ENCODE measurements around the gene P2RX4.
"Not testable (repeated sequence)": the region's sequence is repeated elsewhere in the genome, so short reads cannot be mapped to it uniquely, and the experiment has no call there.

P2RX4 gene

DNA sequence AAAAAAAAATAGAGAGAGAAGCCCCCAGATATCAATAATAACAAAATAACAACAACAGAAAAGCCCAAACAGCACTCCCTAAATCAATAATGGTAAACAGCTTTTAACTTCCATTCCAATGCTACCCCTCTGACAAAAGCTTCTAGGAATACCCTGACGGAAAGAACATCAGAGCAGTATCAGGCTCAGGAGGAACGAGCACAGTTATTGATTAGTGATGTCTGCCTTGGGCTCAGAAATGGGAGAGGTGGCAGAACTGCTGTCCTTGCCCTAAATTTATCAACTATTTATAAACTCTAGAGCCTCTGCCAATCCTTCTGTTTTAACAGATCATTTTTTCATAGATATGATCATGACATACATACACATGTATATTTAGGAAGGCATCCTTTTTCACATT, 41.9 kb downstream of the P2RX4 start:
- Mint-ChIP-seq H3K9me3 (no peaks in the 10 kb centered on the region), H3K27ac (no peak overlapping the region), H3K36me3 (peaks cover 56% of the 10 kb centered on the region), H3K4me1 (peaks cover 2% of the 10 kb centered on the region), H3K27me3 (no peaks in the 10 kb centered on the region), H3K4me3 (no peak overlapping the region)
- CTCF ChIA-PET = no interaction called here
- DNase-seq = no peak

DNA sequence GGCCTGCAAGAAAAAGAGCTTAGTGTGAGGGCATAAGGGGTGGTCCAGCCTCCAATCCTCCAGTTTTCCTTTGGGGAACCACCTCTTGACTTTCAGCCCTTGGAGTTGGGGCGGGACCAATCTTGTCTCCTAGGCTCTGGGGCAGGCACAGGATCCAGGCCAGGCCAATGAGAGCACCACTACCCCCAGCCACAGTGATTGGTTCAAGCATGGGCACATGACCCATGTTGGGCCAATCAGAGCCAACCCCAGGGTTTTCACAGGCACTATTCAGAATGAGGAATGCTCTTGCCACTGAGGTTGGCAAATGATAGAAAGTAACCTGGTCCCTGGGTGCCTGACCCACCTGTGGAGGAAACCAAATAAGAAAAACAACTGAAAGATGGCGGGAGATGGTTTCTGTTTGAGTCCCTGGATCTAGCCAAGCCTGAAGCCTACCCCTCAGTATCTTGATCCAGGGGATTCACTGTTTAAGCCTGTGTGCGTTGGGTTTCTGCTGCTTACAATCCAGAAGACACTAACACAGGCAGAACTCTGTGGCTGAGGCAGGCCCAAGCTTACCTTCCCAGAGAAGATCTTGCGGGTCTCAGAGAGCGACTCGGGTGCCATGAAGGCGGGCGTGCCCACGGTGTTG, 42.9 kb downstream of the P2RX4 start:
- H3K4me3 Mint-ChIP-seq = no peak overlapping the region
- no peak overlapping the region for H3K27ac Mint-ChIP-seq
- CTCF ChIA-PET = no interaction called here
- no peaks in the 10 kb centered on the region for H3K4me1 Mint-ChIP-seq
- DNase-seq = no peak
- no peaks in the 10 kb centered on the region for H3K27me3 Mint-ChIP-seq
- no peaks in the 10 kb centered on the region for H3K9me3 Mint-ChIP-seq
- H3K36me3 Mint-ChIP-seq = peaks cover 57% of the 10 kb centered on the region

DNA sequence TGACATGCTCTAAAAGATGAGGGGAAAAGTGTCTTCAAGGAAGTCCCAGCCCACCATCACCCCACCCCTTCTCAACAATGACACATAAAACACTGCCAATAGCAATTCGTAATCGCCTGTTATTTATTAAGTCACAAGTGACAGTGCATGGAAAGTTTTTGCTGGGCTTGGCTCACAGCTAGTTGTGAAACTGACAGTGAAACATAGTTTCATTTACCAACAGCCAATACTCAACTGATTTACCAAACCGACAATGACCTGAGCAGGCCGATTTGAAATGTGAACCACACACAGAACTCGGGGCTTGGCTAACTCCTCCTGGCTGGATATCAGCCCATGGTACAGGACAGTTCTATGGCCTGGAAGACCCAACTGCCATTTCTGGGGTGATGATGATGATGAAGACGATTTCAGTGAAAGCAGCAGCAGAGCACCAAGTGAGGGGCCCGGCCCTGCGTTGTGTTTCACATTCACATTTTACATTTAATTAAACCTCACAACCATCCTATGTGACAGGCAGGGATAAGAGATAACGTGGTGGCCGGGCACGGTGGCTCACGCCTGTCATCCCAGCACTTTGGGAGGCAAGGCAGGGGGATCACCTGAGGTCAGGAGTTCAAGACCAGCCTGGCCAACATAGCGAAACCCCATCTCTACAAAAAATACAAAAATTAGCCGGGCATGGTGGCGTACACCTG, 43.9 kb downstream of the P2RX4 start:
- Mint-ChIP-seq H3K36me3 (peaks cover 56% of the 10 kb centered on the region), H3K4me3 (no peak overlapping the region), H3K4me1 (no peaks in the 10 kb centered on the region), H3K27me3 (no peaks in the 10 kb centered on the region), H3K27ac (no peak overlapping the region), H3K9me3 (no peaks in the 10 kb centered on the region)
- CTCF ChIA-PET = no interaction called here
- no peak for DNase-seq

DNA sequence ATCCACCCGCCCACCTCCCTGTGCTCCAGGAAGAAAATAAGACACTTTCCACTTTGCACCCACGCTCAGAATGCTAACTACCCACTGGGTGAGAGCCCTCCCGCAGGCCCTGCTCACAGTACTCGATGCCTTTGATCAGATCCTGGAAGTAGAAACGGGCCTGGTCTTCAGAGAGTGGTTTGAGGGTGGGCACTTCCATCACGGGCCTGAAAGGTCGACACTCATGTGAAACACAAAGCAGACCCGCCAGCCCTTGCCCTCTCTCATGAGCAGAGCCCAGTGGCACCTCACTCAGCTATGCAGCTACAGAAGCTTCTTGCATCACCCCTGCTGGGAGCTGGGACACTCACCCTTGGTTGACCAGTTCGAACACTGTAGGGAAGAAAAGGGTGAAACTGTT, 45.5 kb downstream of the P2RX4 start:
- CTCF ChIA-PET = no interaction called here
- DNase-seq = peak; percentile 34
- H3K27ac Mint-ChIP-seq = no peak overlapping the region
- no peak overlapping the region for H3K4me3 Mint-ChIP-seq
- peaks cover 63% of the 10 kb centered on the region for H3K36me3 Mint-ChIP-seq
- H3K9me3 Mint-ChIP-seq = no peaks in the 10 kb centered on the region
- H3K27me3 Mint-ChIP-seq = no peaks in the 10 kb centered on the region
- no peaks in the 10 kb centered on the region for H3K4me1 Mint-ChIP-seq

DNA sequence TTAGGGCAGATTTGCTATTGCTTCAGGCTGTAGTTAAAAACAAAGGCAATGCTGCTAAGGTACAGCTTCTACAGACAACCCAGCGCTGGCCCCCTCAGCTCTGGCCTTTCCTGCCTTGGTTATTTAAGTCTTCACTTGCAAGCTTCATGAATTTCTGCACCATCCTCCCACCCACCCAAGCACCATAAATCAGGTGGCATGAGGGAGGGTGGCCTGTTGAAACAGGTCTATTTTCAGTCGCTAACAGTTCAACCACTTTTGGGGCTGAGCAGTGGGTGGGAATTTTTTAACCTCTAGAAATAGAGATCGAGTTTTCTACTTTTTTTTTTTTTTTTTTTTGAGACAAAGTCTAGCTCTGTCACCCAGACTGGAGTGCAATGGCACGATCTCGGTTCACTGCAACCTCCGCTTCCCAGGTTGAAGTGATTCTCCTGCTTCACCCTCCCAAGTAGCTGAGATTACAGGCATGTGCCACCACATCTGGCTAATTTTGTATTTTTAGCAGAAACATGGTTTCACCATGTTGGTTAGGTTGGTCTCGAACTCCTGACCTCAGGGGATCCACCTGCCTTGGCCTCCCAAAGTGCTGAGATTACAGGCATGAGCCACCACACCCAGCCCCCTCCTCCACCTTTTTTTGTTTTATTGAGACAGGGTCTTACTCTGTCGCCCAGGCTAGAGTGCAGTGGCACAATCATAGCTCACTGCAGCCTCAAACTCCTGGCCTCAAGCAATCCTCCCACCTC, 47.9 kb downstream of the P2RX4 start:
- H3K27ac Mint-ChIP-seq, H3K27me3 Mint-ChIP-seq, H3K4me3 Mint-ChIP-seq, H3K4me1 Mint-ChIP-seq, H3K9me3 Mint-ChIP-seq, DNase-seq: not testable (repeated sequence)
- CTCF ChIA-PET = interaction anchor here (0.7 kb wide), 1 partner anchor 198 kb away, joined by 3 read pairs; no protein-coding TSS in a partner anchor
- peaks cover 63% of the 10 kb centered on the region for H3K36me3 Mint-ChIP-seq

DNA sequence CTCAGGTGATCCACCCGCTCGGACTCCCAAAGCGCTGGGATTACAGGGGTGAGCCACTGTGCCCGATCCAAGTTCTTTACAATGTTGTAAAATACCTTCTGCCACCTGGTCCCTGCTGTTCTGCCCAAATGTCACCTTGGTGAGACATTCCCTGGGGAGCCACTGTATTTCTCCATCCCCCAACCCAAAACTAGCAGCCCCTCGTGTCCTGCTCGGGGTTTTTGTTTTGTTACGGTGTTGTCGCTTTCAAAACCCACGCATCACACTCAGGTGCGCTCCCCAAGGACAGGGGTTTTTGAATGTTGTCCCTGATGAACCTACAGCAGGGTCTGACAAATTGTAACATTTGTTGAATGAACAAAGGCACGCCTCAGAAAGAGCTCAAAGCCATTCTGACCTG, 49.1 kb downstream of the P2RX4 start:
- CTCF ChIA-PET = no interaction called here
- Mint-ChIP-seq H3K36me3 (peaks cover 55% of the 10 kb centered on the region), H3K9me3 (no peaks in the 10 kb centered on the region)

DNA sequence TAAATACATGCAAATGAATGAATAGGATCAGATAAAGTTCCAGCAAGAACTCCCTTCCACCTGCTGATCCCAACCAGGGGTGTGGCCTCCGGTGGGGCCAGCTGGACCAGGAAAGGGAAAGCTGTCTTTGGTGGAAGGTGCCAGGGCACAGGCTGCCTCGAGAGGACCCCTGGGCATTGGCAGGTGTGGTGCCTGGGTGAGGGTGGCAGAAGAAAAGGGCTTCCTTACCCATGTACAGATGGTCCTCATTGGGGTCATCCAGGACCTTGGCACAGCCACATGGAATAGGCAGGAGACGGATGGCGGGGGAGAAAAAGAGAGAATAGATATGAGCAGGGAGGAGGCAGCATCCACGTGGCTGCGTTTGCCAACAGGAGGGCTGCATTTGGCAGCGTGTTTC, 50.2 kb downstream of the P2RX4 start:
- Mint-ChIP-seq H3K27ac (no peak overlapping the region), H3K4me3 (no peak overlapping the region), H3K36me3 (peaks cover 50% of the 10 kb centered on the region), H3K9me3 (no peaks in the 10 kb centered on the region), H3K4me1 (no peaks in the 10 kb centered on the region), H3K27me3 (no peaks in the 10 kb centered on the region)
- DNase-seq = no peak
- CTCF ChIA-PET = no interaction called here

More for the DNA sequence above, 49.1 kb downstream of the P2RX4 start:
- no peak for DNase-seq
- Mint-ChIP-seq H3K4me3 (no peak overlapping the region), H3K27me3 (no peaks in the 10 kb centered on the region), H3K4me1 (no peaks in the 10 kb centered on the region), H3K27ac (no peak overlapping the region)

DNA sequence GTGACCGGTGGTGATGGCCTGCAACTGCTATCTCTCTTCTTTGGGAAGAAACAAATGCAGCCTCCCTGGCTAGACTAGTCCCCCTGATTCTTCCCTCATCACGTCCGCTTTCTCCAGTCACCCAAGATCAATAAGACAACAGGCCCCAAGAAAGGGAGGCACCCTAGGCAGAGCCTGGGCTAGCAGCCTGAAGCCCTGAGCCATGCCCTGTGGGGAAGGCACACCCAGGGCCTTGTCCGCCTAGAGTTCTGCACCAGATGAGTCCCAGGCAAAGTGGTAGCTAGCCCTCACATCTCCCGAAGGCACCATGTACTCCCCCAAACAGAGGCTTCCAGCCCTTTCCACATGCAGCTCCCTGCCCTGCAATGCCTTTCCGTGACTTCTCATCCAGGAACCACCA, 51.5 kb downstream of the P2RX4 start:
- Mint-ChIP-seq H3K9me3 (no peaks in the 10 kb centered on the region), H3K4me3 (no peak overlapping the region), H3K4me1 (no peaks in the 10 kb centered on the region), H3K36me3 (peaks cover 50% of the 10 kb centered on the region), H3K27ac (peak overlapping the region; percentile 47), H3K27me3 (no peaks in the 10 kb centered on the region)
- no peak for DNase-seq
- CTCF ChIA-PET = no interaction called here

DNA sequence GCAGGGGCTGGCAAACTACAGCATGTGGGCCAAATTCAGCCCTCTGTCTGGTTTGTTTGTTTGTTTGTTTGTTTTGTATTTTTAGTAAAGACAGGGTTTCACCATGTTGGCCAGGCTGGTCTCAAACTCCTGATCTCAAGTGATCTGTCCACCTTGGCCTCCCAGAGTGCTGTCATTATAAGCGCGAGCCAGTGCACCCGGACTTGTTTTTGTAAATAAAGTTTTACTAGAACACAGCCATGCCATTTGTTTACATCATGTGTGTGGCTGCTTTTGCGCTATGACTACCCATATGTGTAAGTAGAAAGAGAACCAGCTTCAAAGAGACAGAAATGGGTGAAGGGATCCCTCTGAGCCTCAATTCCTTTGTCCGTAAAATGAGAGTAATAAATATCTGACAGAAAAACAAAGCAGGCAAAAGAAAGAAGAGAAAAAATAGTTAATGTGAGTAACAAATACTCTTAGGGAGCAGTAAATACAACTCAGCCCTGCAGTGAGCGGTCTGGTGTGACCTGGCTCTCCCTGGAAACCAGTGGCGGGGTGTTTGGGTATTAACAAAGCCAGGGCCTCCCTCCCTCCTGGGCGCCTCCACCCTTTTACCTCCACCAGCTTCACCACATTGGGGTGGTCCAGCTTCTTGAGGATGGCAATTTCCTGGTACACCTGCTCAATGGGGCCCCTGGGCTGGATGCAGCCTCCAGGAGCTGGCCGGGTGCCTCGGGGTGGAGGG, 53.4 kb downstream of the P2RX4 start:
- Mint-ChIP-seq H3K27me3 (no peaks in the 10 kb centered on the region), H3K9me3 (no peaks in the 10 kb centered on the region), H3K4me1 (no peaks in the 10 kb centered on the region), H3K36me3 (peaks cover 48% of the 10 kb centered on the region), H3K27ac (no peak overlapping the region), H3K4me3 (no peak overlapping the region)
- DNase-seq = no peak
- CTCF ChIA-PET = no interaction called here

DNA sequence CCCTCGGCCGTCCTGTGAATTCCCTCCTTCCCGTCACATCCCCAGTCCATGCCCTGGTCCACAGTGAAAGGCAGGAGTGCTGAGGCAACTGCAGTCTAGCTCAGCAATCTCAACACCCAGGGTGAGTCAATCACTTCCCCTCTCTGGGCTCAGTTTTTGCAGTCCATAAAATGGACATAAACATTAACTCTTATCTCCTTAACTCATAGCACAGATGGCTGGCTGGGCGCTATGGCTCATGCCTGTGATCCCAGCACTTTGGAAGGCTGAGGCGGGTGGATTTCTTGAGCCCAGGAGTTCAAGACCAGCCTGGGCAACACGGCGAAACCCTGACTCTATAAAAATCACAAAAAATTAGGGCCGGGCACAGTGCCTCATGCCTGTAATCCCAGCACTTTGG, 54.2 kb downstream of the P2RX4 start:
- CTCF ChIA-PET = no interaction called here
- H3K4me3 Mint-ChIP-seq = no peak overlapping the region
- H3K9me3 Mint-ChIP-seq = no peaks in the 10 kb centered on the region
- H3K4me1 Mint-ChIP-seq = no peaks in the 10 kb centered on the region
- H3K27me3 Mint-ChIP-seq = no peaks in the 10 kb centered on the region
- H3K36me3 Mint-ChIP-seq = peaks cover 47% of the 10 kb centered on the region
- H3K27ac Mint-ChIP-seq = no peak overlapping the region
- DNase-seq = no peak

DNA sequence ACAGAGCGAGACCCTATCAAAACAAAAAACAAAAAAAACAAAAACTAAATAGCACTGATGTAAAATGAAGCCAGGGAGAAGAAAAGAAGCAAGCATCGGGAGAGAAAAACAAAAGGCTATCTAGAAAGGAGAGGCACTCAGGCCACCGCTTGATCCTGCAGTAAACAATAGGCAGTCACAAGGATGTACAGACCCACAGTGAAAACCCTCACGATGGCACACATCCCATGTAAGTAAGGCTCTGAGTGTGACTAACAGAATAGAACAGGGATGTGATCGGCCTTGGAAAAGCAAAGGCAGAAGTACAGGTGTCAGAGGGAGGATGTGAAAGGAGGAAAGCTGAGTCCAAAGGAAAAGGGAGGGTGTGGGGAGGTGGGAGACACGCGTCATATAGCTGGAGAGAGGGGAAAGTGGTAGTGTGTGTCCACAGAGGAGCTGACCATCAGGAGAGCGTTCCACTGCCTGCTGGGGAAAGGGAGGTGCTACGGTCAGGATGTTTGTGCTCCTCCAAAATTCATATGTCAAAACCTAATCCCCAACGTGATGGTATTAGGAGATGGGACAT, 55.1 kb downstream of the P2RX4 start:
- Mint-ChIP-seq H3K9me3 (no peaks in the 10 kb centered on the region), H3K4me1 (no peaks in the 10 kb centered on the region), H3K27me3 (no peaks in the 10 kb centered on the region), H3K27ac (peak overlapping the region; percentile 65), H3K4me3 (no peak overlapping the region), H3K36me3 (peaks cover 45% of the 10 kb centered on the region)
- CTCF ChIA-PET = no interaction called here
- DNase-seq = no peak

DNA sequence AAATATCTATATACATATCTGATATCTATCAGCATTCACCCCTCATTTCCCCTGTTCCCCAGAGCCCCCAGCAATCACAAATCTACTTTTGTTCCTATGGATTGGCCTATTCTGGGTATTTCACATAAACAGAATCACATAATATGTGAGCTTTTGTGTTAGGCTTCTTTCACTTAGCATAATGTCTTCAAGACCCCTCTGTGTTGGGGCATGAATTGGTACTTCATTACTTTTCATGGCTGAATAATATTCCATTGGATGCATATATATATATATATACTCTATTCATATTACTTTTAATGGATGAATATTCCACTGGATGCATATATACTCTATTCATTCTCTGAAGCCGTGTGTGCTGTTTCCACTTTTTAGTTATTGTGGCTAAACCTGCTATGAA, 57.9 kb downstream of the P2RX4 start:
- DNase-seq = no peak
- Mint-ChIP-seq H3K27me3 (no peaks in the 10 kb centered on the region), H3K9me3 (no peaks in the 10 kb centered on the region), H3K4me1 (no peaks in the 10 kb centered on the region), H3K36me3 (peaks cover 33% of the 10 kb centered on the region), H3K4me3 (no peak overlapping the region), H3K27ac (no peak overlapping the region)
- CTCF ChIA-PET = no interaction called here

DNA sequence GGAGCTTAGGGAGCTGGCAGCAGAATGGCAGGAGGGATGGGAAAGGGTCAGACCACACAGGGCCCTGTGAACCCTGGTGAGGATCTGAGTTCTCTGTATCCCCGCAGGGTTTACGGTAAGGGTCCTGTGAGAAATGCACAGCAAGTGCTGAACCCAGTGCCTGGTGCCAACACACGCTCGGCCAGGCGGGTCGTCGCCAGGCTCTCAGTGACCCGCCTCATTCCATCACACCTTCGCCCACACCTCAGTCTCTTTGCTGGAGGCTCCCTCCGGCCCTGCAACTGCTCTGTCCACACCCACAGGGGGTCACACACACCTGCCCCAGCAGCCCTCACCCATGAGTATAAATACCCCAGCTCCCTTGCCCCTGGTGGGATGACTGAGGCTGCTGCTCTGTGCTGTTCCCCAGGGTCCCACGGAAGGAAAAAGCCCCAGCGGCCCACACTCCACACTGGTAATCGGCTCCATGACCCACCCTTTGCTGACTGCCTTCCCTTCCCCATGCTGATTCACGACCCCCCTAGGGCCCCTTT, 63.5 kb downstream of the P2RX4 start:
- DNase-seq = no peak
- H3K27ac Mint-ChIP-seq = no peak overlapping the region
- H3K27me3 Mint-ChIP-seq = no peaks in the 10 kb centered on the region
- no peaks in the 10 kb centered on the region for H3K9me3 Mint-ChIP-seq
- CTCF ChIA-PET = no interaction called here
- no peak overlapping the region for H3K4me3 Mint-ChIP-seq
- H3K4me1 Mint-ChIP-seq = no peaks in the 10 kb centered on the region
- peaks cover 34% of the 10 kb centered on the region for H3K36me3 Mint-ChIP-seq
